Left forelimb (tissue), 1 donor: ENCODE data around the gene ZSCAN20.
A peak's percentile ranks its signal among the peaks of the same experiment; 100 is the strongest.

Experiments used
- DNase-seq: peaks from one replicate; pipeline ENCODE4 v3.0.0-alpha.2; 2018; ENCODE audit warnings: low spot score

The ZSCAN20 gene

GRCh38 chr1:33472269-33472980 lies at the start of gene ZSCAN20:
ZSCAN20 (plus strand) TSS chr1:33472645; CDS start chr1:33479289, 6,644 bp downstream.
- DNase-seq = peak; percentile 98

DNA sequence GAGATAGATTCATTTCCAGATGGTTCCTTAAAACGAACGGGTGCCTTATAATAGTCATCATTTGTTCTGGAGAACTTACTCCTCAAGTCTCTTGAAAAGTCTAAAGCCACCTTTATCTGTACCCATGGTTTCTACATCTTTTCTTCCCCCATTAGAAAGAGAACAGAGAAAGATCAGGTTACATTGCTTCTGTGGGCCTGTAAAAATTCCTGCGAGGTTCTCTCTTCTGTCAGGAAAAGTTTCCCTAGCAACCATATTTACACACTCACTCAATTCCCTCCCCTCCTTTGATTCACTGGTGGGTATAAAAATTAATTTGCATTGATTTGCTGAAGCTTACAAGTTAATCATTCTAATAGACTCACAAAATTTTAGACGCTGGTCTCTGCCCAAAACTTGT lies 48.2 kb upstream of the ZSCAN20 start:
- no peak for DNase-seq

GRCh38 chr1:33424610-33425009 lies 47.8 kb upstream of the ZSCAN20 start:
- DNase-seq = no peak

DNA sequence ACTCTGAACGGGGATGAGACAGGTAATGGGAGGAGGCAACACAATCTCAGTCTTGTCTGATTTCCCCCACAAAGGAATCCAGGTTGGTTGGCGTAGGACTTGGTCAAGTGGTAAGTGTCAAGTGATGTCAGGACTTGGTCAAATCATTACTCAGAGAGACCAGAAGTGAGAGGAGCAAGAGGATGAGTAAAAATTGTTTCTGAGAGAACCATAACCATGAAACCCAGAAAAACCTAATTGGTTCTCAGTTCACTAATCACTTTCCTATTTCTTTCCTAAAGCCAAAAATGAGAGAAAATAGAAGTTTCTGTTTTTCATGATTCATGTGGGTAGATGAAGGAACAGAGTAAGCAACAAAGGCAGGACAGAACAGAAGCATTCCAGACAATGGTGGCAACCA lies 46.5 kb upstream of the ZSCAN20 start:
- no peak for DNase-seq

GRCh38 chr1:33426916-33427315 lies 45.5 kb upstream of the ZSCAN20 start:
- DNase-seq = no peak

GRCh38 chr1:33428661-33429060 lies 43.8 kb upstream of the ZSCAN20 start:
- DNase-seq = no peak

DNA sequence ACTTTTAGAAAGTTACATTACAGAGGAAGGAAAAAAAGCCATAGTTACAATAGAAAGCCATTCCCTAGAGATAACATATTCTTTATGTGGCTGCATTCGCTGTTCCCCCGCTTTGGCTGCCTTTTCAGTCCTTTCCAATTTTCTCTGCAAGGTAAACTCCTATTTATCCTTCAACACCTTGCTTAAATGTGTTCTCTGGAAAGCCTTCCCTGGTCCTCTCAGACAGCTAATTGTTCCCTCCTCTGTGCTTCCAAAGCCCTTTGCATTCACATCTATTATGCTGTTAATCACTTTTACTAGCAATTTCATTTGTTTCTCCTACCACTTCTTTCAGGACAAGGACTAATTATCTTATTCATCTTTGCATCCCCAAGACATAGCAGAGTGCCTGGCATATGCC lies 43.1 kb upstream of the ZSCAN20 start:
- DNase-seq = no peak

- no peak for DNase-seq
These were observed 42.4 kb upstream of the ZSCAN20 start for GRCh38 chr1:33429856-33430691.

- peak; percentile 96 for DNase-seq
These were observed 41.5 kb upstream of the ZSCAN20 start, which contains the start of gene PHC2 for GRCh38 chr1:33430692-33431593. PHC2 (minus strand) TSS chr1:33431095; CDS start chr1:33375539, 55,556 bp downstream.

DNA sequence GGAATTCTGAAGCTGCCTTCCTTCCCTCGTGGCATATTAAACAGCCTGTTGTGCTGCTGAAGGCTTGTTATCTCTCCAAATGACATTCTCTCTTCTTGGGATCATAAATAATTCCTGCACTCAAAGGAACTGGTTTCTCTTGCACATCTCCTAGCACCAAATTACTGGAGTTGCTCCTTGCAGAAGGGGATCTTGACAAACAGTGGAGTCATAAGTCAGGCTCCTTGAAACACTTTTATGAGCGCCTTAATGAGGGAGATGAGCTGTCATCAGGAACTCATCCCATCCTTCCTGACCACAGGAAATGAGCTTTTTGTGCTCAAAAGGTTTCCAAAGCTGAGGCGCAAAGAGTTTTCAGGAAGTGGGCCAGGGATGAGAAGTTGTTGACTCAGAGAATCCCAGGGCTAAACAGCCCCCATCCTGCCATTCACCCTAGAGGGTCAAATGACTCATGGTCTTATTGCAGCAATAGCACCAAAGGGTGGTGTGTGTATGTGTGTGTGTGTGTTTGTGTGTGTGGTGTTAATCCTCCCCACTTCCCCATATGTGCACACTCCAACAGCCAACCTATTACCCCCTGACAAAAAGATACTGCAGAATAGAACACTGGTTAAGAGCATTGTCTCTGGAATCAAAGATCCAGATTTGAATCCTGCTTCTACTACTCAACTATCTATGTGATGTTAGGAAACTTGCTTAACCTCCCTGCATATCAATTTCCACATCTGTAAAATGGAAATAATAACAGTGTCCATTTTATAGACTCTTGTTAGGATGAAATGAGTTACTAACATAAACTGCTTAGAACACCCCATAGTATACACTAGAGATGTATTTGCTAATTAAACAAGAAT lies 38.7 kb upstream of the ZSCAN20 start:
- no peak for DNase-seq

DNA sequence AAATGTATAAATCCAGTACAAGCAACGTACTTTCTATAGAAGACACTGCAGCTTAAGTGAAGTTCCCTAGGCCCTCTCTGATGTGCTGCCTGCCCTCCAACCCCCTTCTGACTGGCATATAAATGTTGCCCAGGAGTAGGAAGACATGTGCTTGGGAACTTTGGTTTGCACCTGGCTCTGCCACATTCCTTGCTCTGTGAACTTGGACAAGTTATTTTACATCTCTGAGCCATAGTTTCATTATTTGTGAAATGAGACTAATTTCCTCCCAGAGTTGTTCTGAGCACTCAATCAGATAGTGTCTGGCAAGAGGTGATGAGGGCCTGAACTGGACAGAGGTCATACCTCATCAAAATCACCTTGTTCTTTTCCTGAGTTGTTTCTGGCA lies 38.1 kb upstream of the ZSCAN20 start:
- DNase-seq = no peak

DNA sequence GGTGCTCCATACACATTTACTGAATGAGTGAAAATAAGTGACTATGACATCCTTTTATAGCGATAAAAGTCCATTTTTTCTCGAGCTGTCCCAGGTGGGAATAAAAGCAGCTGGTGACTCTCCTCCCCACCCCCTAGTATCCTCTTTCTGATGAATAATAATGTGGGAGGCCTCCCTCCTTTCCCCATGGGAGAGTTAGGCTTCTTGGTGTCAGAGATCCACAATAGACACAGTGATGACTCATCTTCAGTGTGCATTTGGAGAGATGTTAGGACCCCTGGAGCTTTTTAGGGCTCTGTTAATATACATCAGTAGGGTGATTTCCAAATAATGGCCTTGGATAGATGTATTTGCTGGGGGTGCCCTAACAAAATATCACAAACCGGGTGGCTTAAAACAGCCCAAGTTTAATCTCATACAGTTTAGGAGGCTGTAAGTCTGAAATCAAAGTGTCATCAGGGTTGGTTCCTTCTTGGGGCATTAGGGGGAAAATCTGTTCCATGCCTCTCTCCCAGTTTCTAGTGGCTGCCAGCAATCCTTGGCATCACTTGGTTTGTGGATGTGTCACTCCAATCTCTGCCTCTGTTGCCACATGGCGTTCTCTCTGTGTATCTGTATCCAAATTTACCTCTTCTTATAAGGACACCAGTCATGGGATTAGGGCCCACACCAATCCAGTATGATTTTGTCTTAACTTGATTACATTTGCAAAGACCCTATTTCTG lies 37.2 kb upstream of the ZSCAN20 start:
- DNase-seq = no peak

DNA sequence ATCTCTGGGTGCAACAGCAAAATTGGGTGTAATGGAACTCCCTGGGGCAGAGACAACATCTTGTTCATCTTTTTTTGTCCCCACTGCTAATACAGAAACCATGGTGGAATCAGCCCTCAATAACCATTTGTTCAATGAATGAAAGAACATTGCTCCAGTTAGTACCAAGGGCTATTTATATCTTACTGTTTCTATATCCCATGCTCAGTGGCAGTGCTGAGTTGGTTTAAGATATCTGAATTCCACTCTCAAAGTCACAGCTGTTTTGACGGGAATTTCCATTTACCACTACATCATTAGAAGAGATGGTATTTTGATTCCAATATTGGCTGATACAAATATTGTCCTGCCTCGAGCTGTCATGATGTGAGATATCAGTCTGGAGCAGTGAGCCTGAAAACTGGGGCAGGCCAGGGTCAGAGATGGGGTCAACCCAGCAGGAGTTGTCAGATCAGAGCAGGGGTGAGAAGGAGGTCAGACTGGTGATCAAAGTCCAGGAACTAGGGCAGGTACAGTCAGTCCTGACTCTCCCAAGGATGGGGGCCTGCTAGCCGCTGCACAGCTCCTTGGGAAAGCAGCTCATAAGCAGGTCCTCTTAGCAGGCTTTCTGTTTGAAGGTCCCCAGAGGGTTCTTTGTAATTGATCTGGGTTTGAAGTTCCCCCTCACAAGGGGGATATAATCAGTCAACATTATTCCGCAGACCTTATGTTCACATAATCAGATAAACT lies 35.7 kb upstream of the ZSCAN20 start:
- DNase-seq = no peak

DNA sequence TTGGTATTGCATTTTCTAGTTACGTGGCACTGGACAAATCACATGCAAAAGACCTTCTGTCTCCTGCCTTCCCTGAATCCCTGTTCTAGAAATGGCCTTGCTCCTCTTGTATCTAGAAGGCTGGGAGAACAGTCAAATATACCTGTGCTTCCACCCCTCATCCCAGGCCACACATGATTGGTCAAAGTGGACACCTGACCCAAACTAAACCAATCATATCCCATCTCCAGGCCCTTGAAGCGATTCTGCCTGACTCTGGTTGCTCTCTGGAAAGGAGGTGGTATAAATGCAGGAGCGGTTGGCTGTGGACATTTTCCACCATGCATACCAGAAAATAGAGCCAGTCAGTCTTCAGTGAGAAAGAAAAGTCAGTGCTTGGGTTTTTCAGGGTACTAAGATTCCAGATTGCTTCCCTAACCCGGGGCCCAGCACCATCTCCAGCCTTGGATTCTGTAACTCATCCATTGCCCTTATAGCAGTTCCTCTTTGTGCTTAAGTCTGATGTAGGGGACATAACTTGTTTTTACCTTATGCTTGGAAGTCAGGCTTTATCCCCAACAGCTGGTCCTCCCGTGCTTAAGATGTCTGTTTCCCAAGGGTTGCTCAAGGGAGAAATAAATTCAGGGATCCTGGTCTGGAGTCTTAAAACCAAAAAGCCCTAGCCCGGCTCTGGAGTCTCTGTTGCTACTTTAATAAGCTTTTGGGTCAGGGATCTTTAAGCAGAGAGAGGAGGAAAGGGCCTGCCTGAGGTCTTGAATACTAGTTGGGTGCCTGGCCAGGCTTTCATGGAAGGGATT lies 33.9 kb upstream of the ZSCAN20 start:
- DNase-seq = no peak

DNA sequence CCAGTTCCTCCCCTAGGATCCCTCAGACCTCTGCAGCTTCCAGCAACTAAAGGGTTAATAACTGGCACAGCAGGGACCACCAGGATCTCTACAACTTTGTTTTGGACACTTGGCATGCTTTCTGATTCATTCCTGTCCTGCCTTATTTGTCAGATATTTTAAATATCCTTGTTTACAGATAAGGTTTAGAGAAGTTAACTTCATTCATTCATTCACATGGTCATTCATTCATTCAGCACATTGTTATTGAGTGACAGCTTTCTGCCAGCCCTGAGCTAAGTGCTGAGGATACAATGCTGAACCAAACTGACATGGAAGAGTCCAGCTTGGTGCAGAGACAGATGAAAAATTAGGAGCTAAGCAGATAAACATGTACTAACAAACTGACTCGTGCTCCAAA lies 32.8 kb upstream of the ZSCAN20 start:
- DNase-seq = no peak

DNA sequence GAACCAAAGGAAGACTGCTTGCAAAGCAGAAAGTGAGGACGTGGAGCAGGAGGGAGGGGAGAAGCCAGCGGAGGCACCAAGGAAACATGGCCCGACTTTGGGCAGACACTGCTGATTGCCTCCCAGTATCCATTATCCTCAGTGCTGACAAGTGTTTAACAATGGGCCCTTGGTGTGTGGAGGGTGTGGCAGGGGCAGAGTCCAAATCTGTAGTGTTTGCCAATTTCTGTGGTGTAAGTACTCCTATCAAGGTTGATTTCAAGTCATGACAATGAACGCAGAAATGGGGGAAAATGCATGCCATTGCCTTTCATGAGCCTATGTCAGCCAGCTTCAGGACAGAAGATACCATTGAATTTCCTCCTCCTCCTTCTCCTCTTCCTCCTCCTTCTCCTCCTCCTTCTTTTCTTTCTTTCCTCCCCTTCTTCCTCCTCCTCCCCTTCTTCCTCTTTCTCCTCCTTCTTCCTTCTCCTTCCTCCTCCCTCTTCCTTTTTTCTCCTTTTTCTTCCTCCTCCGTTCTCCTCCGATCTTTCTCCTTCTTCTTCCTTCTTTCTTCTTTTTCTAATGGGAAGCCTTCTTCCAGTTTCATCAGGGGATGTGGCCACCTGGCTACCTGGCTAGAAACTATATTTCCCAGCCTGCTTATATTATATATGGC lies 31.2 kb upstream of the ZSCAN20 start:
- DNase-seq = no peak

DNA sequence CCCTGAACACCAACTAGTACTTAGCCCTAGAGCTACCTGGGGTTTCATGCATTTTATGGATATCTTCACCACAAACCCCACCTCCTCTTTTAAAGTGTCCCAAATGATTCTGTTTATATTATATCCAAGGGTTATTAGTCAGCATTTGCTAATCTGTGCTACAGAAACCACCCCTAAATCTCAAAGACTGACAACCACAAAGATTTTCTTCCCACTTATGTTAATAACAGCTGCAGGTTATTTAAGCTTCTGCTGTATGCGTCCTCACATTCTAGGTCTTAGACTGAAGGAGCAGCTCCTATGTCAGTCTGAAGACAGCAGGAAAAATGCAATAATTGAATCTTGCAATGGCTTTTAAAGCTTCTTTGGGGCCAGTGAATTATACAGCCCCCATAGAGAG lies 30.3 kb upstream of the ZSCAN20 start:
- no peak for DNase-seq

DNA sequence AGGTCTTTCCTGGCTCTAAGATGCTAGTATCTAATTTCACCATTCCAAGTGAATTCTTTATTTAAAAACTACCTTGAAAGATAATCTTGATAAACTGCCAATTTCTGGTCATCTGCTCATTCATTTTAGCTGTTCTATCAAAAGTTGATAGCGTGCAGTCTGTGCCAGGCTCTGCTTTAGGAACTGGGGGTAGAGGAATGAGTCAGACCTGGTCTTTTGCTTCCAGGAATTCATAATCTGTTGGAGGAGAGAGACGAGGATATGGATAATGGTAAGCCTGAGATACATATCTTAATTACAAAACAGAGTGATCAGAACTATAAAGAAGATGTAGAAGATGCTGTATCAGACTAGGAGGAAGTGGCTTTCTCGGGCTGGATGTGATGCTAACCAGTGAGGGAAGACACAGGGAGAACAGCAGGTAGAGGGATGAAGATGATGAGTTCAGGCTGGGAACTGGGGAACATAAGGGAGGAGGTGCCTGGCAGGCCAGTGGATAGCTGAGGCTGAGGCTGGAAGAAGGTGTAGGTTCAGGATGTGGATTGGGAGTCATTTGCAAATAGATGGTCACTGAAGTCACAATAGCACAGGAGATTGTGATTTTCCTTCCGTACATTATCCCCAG lies 29.3 kb upstream of the ZSCAN20 start:
- no peak for DNase-seq
